ENCODE measurements around the gene TES. TPM values are rescaled to one million over a fixed set of nuclear protein-coding genes. Genes with fewer than 3 reads are reported as not detected.

The TES gene, protein sequence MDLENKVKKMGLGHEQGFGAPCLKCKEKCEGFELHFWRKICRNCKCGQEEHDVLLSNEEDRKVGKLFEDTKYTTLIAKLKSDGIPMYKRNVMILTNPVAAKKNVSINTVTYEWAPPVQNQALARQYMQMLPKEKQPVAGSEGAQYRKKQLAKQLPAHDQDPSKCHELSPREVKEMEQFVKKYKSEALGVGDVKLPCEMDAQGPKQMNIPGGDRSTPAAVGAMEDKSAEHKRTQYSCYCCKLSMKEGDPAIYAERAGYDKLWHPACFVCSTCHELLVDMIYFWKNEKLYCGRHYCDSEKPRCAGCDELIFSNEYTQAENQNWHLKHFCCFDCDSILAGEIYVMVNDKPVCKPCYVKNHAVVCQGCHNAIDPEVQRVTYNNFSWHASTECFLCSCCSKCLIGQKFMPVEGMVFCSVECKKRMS
- total RNA-seq = 77.9 and 82.8 TPM in 2 replicates

GRCh38 chr7:116210345-116211005 lies at the start of gene TES:
TSS of gene TES (plus strand) at chr7:116210539. CDS start at chr7:116210708, 169 bp downstream.
- peak; percentile 83 for ATAC-seq (ENCODE audit: low read depth)
- Mint-ChIP-seq H3K4me3 (peak within 1 kb of the TSS; percentile 98), H3K27me3 (no peaks in the 10 kb centered on the region), H3K4me1 (peaks cover 45% of the 10 kb centered on the region), H3K36me3 (ENCODE audit: low read depth) (peaks cover 25% of the 10 kb centered on the region), H3K27ac (peak within 1 kb of the TSS; percentile 96), H3K9me3 (no peaks in the 10 kb centered on the region)
- no peak for TF ChIP-seq CTCF (IDR thresholded peaks at IDR 0.05)
- intact Hi-C loops (cut with micrococcal nuclease) = loop anchor here (1.0 to 5.0 kb wide), 10 partner anchors 7 to 1288 kb away; partner anchors contain the start of genes CAPZA2 and MDFIC
- ChIA-PET CTCF (interaction anchor here (1.1 to 3.3 kb wide), 10 partner anchors 11 to 72 kb away, joined by 3 to 9 read pairs (median 4); no protein-coding TSS in a partner anchor), POLR2A (interaction anchor here (0.8 to 2.9 kb wide), 17 partner anchors 9 to 380 kb away, joined by 3 to 34 read pairs (median 5); no protein-coding TSS in a partner anchor)
- peak; percentile 69 for DNase-seq

DNA sequence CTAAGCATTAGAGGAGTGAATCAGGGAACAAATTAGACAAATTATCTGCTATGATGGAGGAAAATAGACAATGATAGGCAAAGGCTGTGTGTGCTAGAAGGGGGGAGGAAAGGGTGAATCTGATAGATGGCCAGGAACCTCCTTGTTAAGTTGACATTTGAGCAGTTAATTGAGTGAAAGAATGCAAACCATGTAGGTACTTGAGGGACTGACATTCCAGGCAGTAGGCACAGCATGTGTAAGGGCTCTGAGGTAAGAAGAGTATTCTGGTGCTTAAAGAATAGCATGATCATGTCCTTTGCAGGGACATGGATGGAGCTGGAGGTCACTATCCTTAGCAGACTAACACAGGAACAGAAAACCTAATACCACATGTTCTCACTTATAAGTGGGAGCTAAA lies 48.6 kb upstream of the TES start:
- DNase-seq (no peak), ATAC-seq (ENCODE audit: low read depth) (no peak)
- no peaks in the 10 kb centered on the region for H3K27me3 Mint-ChIP-seq
- H3K4me1 Mint-ChIP-seq = peaks cover 78% of the 10 kb centered on the region
- POLR2A ChIA-PET = no interaction called here
- H3K4me3 Mint-ChIP-seq = peak overlapping the region; percentile 32
- H3K36me3 Mint-ChIP-seq (ENCODE audit: low read depth) = no peaks in the 10 kb centered on the region
- no peak for TF ChIP-seq CTCF (IDR thresholded peaks at IDR 0.05)
- H3K9me3 Mint-ChIP-seq = no peaks in the 10 kb centered on the region
- H3K27ac Mint-ChIP-seq = peak overlapping the region; percentile 57
- intact Hi-C loops (cut with micrococcal nuclease) = loop anchor here (10.0 kb wide), 1 partner anchor 853 kb away; no protein-coding TSS in a partner anchor
- CTCF ChIA-PET = interaction anchor here (3.2 kb wide), 1 partner anchor 74 kb away, joined by 17 read pairs; no protein-coding TSS in a partner anchor

DNA sequence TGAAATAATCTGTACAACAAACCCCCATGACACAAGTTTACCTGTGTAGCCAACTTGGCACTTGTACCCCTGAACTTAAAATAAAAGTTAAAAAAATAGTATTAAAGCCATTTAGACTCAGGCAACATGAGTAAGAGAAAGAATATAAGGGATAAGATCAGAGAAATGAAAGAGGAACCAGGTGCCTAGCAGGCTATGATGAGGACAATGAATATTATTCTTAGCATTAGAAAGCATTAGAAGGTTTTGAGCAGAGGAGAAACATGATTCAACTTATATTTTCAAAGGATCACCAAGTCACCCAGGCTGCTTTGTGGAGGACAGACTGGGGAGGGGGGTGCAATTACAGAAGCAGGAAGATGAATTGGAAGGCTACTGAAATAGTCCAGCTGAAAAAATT lies 48.1 kb upstream of the TES start:
- intact Hi-C loops (cut with micrococcal nuclease) = loop anchor here (10.0 kb wide), 1 partner anchor 853 kb away; no protein-coding TSS in a partner anchor
- ChIA-PET CTCF (interaction anchor here (2.1 to 3.2 kb wide), 2 partner anchors 18 to 74 kb away, joined by 8 to 17 read pairs; no protein-coding TSS in a partner anchor), POLR2A (no interaction called here)
- TF ChIP-seq CTCF (IDR thresholded peaks at IDR 0.05) = no peak
- Mint-ChIP-seq H3K27me3 (no peaks in the 10 kb centered on the region), H3K4me3 (peak overlapping the region; percentile 19), H3K27ac (peak overlapping the region; percentile 57), H3K9me3 (no peaks in the 10 kb centered on the region), H3K4me1 (peaks cover 78% of the 10 kb centered on the region), H3K36me3 (ENCODE audit: low read depth) (no peaks in the 10 kb centered on the region)
- ATAC-seq (ENCODE audit: low read depth) = no peak
- no peak for DNase-seq

DNA sequence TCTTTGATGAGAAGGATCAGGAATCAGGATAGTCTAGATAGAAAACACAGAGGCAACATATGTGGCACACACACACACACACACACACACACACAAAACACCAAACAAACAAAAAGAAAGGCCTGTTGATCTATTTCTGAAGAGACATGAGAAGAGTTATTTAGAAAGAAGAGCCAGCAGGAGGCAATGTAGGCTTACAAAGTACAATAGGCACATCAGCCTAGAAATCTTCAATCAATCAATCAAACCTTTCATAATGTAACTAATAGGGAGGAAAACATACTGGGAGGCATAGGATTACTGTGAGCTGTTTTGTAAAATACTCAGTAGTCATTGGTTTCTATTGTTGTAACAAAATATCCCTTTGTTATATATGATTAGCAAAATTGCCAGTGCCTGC lies 47.3 kb upstream of the TES start:
- Mint-ChIP-seq H3K4me3 (no peak overlapping the region), H3K36me3 (ENCODE audit: low read depth) (no peaks in the 10 kb centered on the region), H3K27me3 (no peaks in the 10 kb centered on the region), H3K27ac (peak overlapping the region; percentile 50), H3K9me3 (no peaks in the 10 kb centered on the region), H3K4me1 (peaks cover 80% of the 10 kb centered on the region)
- DNase-seq (no peak), ATAC-seq (ENCODE audit: low read depth) (no peak)
- intact Hi-C loops (cut with micrococcal nuclease) = loop anchor here (10.0 kb wide), 1 partner anchor 852 kb away; no protein-coding TSS in a partner anchor
- CTCF ChIA-PET = interaction anchor here (0.7 to 3.2 kb wide), 8 partner anchors 8 to 364 kb away, joined by 3 to 17 read pairs (median 5); no protein-coding TSS in a partner anchor
- POLR2A ChIA-PET = interaction anchor here (2.3 kb wide), 1 partner anchor 48 kb away, joined by 8 read pairs; the partner anchor contains the start of gene TES
- TF ChIP-seq CTCF (IDR thresholded peaks at IDR 0.05) = no peak
